ENCODE data around the gene USP54.

USP54 gene

GRCh38 chr10:73459683-73460314 lies 131.3 kb downstream of the USP54 start:
- DNase-seq = no peak

DNA sequence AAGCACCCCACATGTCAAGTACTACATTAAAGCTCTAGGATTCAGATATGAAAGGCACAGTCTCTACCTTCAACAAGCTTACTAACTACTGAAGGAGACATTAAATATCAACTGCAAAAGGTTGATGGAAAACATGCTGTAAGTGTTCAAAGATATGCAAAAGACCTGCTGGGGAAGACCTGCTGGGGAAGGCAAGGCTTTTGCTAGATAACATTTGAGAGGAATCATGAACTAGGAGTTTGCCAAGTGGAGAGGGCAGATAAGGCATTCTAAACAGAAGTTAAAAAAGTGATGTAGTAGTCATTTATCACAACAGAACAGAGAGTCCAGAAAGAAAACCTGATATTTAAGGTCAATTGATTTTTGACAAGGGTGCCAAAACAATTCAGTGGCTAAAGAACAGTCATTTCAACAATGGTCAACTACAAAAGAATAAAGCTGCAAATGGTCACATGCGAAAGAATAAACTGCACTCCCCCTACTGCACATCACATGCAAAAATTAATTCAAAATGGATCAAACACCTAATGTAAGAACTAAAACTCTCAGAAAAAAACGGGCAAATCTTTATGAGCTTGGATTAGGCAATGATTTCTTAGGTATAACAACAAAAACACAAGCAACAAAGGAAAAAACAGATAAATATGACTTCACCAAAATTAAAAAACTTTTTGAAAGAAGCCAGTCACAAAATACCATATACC lies 134.8 kb downstream of the USP54 start:
- DNase-seq = no peak

- no peak for DNase-seq
Measured at GRCh38 chr10:73449113-73449512, 142.0 kb downstream of the USP54 start.

DNA sequence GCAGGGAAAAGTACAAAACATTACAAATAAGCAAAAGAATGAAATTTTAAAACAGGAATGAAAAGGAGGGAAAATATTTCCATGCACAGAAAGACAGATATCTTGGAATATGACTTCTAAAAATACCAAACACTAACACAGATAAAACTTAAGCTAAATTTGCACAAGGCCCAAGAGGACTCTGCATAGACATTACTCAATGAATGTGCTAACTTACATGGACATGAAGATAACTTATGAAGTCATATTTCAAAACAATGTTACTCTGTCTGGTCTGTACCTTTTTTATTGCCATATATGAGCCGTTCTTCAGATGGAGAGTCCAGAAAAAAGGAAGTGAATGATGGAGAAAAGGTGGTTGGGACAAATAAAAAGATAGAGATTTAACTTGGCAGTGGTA lies 142.8 kb downstream of the USP54 start:
- DNase-seq = no peak

All from stimulated activated CD4-positive, alpha-beta T cell treated with anti-CD3 and anti-CD28 coated beads, Interleukin-1b, Interleukin-23, amount 100 ng/mL, for 48 hours (primary cell).